ENCODE results near the gene PEAK1.

GRCh38 chr15:77097921-77098320 lies 322.0 kb downstream of the PEAK1 start:
- TF ChIP-seq EZH2 (IDR thresholded peaks at IDR 0.05; ENCODE audit: low read depth, unreplicated experiment) = no peak
- no peak for TF ChIP-seq CTCF (conservative IDR thresholded peaks at IDR 0.05; ENCODE audit: low read depth in 2 of 2)
- TF ChIP-seq EZH2phosphoT487 (IDR thresholded peaks at IDR 0.05; ENCODE audit: unreplicated experiment) = no peak
- no peak for TF ChIP-seq POLR2AphosphoS5 (IDR thresholded peaks at IDR 0.05; ENCODE audit: low read depth)
- no peak for TF ChIP-seq REST (IDR thresholded peaks at IDR 0.05; ENCODE audit: unreplicated experiment)
- no peak for TF ChIP-seq ETS1 (IDR thresholded peaks at IDR 0.05)
- TF ChIP-seq STAT1 (IDR thresholded peaks at IDR 0.05; ENCODE audit: unreplicated experiment) = no peak
